DND-41 (cell line): ENCODE measurements around the gene EID2B.

Source experiments
- EZH2 ChIP-seq: IDR thresholded peaks from 3 replicates; pipeline ENCODE4 v1.6.1; 2012; ENCODE audit warnings: borderline replicate concordance, low read depth, mild to moderate bottlenecking, moderate library complexity, low read length, inconsistent platforms; ENCODE audit not compliant: severe bottlenecking
- TF ChIP-seq, protein P1 (sequence below): IDR thresholded peaks from 2 replicates; pipeline ENCODE4 v1.5.1; 2012; ENCODE audit warnings: borderline replicate concordance, low read length, moderate library complexity, mild to moderate bottlenecking; ENCODE audit not compliant: poor library complexity, severe bottlenecking; ENCODE audit errors: extremely low read depth

DNA sequence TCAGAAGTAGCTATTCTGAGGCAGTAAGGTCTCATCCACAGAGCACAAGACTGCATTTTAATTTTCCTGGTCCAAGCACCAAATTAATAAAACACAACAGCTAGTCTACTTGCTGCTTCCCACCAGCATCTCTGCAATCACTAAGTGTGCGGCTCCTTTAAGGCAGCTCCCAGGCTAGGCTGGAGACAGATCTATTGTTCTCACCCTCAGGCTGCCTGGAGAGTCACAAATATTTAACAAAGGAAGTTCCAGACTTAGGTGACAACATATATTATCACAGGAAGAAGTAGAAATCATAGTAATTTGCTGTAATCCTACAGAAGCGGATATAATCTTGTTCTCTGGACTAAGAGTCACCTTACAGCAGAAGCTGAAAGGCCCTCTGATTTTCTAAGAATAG lies 9.6 kb upstream of the EID2B start:
- TF ChIP-seq, protein P1, sequence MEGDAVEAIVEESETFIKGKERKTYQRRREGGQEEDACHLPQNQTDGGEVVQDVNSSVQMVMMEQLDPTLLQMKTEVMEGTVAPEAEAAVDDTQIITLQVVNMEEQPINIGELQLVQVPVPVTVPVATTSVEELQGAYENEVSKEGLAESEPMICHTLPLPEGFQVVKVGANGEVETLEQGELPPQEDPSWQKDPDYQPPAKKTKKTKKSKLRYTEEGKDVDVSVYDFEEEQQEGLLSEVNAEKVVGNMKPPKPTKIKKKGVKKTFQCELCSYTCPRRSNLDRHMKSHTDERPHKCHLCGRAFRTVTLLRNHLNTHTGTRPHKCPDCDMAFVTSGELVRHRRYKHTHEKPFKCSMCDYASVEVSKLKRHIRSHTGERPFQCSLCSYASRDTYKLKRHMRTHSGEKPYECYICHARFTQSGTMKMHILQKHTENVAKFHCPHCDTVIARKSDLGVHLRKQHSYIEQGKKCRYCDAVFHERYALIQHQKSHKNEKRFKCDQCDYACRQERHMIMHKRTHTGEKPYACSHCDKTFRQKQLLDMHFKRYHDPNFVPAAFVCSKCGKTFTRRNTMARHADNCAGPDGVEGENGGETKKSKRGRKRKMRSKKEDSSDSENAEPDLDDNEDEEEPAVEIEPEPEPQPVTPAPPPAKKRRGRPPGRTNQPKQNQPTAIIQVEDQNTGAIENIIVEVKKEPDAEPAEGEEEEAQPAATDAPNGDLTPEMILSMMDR: no peak
- TF ChIP-seq EZH2: no peak
